Esophagus squamous epithelium (tissue), 5 donors: Measurements from ENCODE around the gene SIPA1. TPM values are rescaled to one million over a fixed set of nuclear protein-coding genes. Genes with fewer than 3 reads are reported as not detected.

Source experiments
- DNase-seq: peaks from one replicate; lab custom pipeline; 2025; lab: John Stamatoyannopoulos, UW
- H3K27ac ChIP-seq, 4 donors: fragments of 200-600 bp; sonication (generic); one replicate each; pipeline ENCODE4 v1.5.1; 2016 to 2019; ENCODE audit warnings: mild to moderate bottlenecking in 1 of 4
- H3K27me3 ChIP-seq, 4 donors: fragments of 200-600 bp; sonication (generic); 1 replicate in 3 of 4; 2 replicates in 1 of 4; pipeline versions ENCODE4 v1.5.1 to v1.6.0; 2017 to 2021; ENCODE audit warnings: antibody characterized with exemption in 1 of 4
- H3K36me3 ChIP-seq, 3 donors: fragments of 200-600 bp; sonication (generic); one replicate each; pipeline ENCODE4 v1.5.1; 2016 to 2019
- H3K4me1 ChIP-seq, 3 donors: fragments of 200-600 bp; sonication (generic); one replicate each; pipeline ENCODE4 v1.5.1; 2017 to 2019
- H3K4me3 ChIP-seq, 4 donors: fragments of 200-600 bp; sonication (generic); 1 replicate in 3 of 4; 2 replicates in 1 of 4; pipeline ENCODE4 v1.5.1; 2016 to 2019; ENCODE audit warnings: mild to moderate bottlenecking in 2 of 4, moderate library complexity in 1 of 4
- H3K9me3 ChIP-seq, 3 donors: fragments of 200-600 bp; sonication (generic); one replicate each; pipeline ENCODE4 v1.5.1; 2016 to 2019
- CTCF ChIP-seq, 6 experiments: fragments of 450-650 bp in 4 of 6; fragments of 200-600 bp in 2 of 6; sonication (generic) in 2 of 6; IDR thresholded peaks; one replicate each; pipeline ENCODE4 v1.5.1; 2016 to 2019; ENCODE audit warnings: antibody characterized with exemption in 6 of 6, mild to moderate bottlenecking in 4 of 6, moderate library complexity in 4 of 6
- POLR2A ChIP-seq, 4 donors: fragments of 450-650 bp; IDR thresholded peaks; one replicate each; pipeline ENCODE4 v1.6.1; 2017; ENCODE audit warnings: antibody characterized with exemption in 4 of 4, mild to moderate bottlenecking in 4 of 4, moderate library complexity in 3 of 4
- WGBS, 2 donors: methylation state at CpG; one replicate each; pipeline ENCODE4 v1.1.5; 2018; 5-methylcytosine and 5-hydroxymethylcytosine counted together
- intact Hi-C: fragments of 100-400 bp; cut with DNase I; formaldehyde crosslinking; loops from one replicate; pipeline ENCODE4 v1.15.0; 2022
- total RNA-seq, 4 donors: library from RNA; depleted of rRNA; stranded (reverse); fragments of >200 nt; gene quantifications; one replicate each; pipeline ENCODE4 v1.1.0, GENCODE V29; 2016
- donor health status: DM: yes; HTN: yes; CAD: no.

Gene SIPA1
- total RNA-seq, 4 donors from 2014 or later = 7.8 to 29.2 (median 27.5) TPM

GRCh38 chr11:65625628-65626342 is 12.1 kb upstream of the SIPA1 start:
- intact Hi-C loops = no loop called here
- peak; percentile 49 to 63 (median 58) for TF ChIP-seq CTCF (IDR thresholded peaks at IDR 0.05)
- no peak for TF ChIP-seq POLR2A (IDR thresholded peaks at IDR 0.05)
- WGBS, 2 donors = 65 to 67% methylated on average over 11 to 19 of the region's 30 CpGs
- no peaks in the 10 kb centered on the region for H3K27me3 ChIP-seq
- H3K36me3 ChIP-seq = peaks cover 58 to 99% (median 61%) of the 10 kb centered on the region in 3 donors
- peaks cover 0 to 7% (median 0%) of the 10 kb centered on the region in 3 donors for H3K4me1 ChIP-seq
- no peak for DNase-seq
- H3K27ac ChIP-seq = no peak overlapping the region
- no peak overlapping the region for H3K4me3 ChIP-seq
- no peaks in the 10 kb centered on the region for H3K9me3 ChIP-seq

GRCh38 chr11:65627202-65627601 is 10.7 kb upstream of the SIPA1 start:
- Histone ChIP-seq H3K27me3 (no peaks in the 10 kb centered on the region), H3K9me3 (no peaks in the 10 kb centered on the region), H3K36me3 (peaks cover 54 to 99% (median 65%) of the 10 kb centered on the region in 3 donors), H3K4me1 (peaks cover 0 to 7% (median 0%) of the 10 kb centered on the region in 3 donors), H3K27ac (no peak overlapping the region), H3K4me3 (no peak overlapping the region)
- WGBS, 2 donors = 91 to 95% methylated on average over 10 to 13 of the region's 13 CpGs
- no peak for TF ChIP-seq CTCF (IDR thresholded peaks at IDR 0.05)
- intact Hi-C loops = no loop called here
- no peak for DNase-seq

- DNase-seq = no peak
- peaks cover 0 to 7% (median 0%) of the 10 kb centered on the region in 3 donors for H3K4me1 ChIP-seq
- H3K27ac ChIP-seq = no peak overlapping the region
- WGBS, 2 donors = 87% methylated on average over 8 of the region's 14 CpGs; no CpG with 5 or more reads in 1 of the 2 donors
- H3K36me3 ChIP-seq = peaks cover 48 to 100% (median 57%) of the 10 kb centered on the region in 3 donors
- no peaks in the 10 kb centered on the region for H3K27me3 ChIP-seq
- TF ChIP-seq POLR2A (IDR thresholded peaks at IDR 0.05) (no peak), CTCF (IDR thresholded peaks at IDR 0.05) (no peak)
- H3K4me3 ChIP-seq = no peak overlapping the region
- intact Hi-C loops = no loop called here
- H3K9me3 ChIP-seq = no peaks in the 10 kb centered on the region
Measured at GRCh38 chr11:65629579-65629978, 8.3 kb upstream of the SIPA1 start.

GRCh38 chr11:65630215-65630614 is 7.7 kb upstream of the SIPA1 start:
- H3K9me3 ChIP-seq = no peaks in the 10 kb centered on the region
- DNase-seq = no peak
- H3K27me3 ChIP-seq = no peaks in the 10 kb centered on the region
- H3K4me1 ChIP-seq = peaks cover 0 to 10% (median 0%) of the 10 kb centered on the region in 3 donors
- TF ChIP-seq CTCF (IDR thresholded peaks at IDR 0.05) = no peak
- no peak for TF ChIP-seq POLR2A (IDR thresholded peaks at IDR 0.05)
- H3K4me3 ChIP-seq = no peak overlapping the region
- 69 to 90% methylated on average over 3 to 7 of the region's 11 CpGs for WGBS, 2 donors
- intact Hi-C loops = no loop called here
- H3K36me3 ChIP-seq = peaks cover 52 to 100% (median 64%) of the 10 kb centered on the region in 3 donors
- no peak overlapping the region for H3K27ac ChIP-seq

GRCh38 chr11:65633390-65634108 is 4.4 kb upstream of the SIPA1 start:
- intact Hi-C loops = no loop called here
- H3K9me3 ChIP-seq = no peaks in the 10 kb centered on the region
- TF ChIP-seq POLR2A (IDR thresholded peaks at IDR 0.05) = no peak
- no peak for TF ChIP-seq CTCF (IDR thresholded peaks at IDR 0.05)
- no peaks in the 10 kb centered on the region for H3K27me3 ChIP-seq
- no peak for DNase-seq
- no peak overlapping the region for H3K4me3 ChIP-seq
- peaks cover 50 to 88% (median 62%) of the 10 kb centered on the region in 3 donors for H3K36me3 ChIP-seq
- peaks cover 7 to 34% (median 8%) of the 10 kb centered on the region in 3 donors for H3K4me1 ChIP-seq
- 67 to 87% methylated on average over 4 to 15 of the region's 20 CpGs for WGBS, 2 donors
- no peak overlapping the region for H3K27ac ChIP-seq
